Stimulated activated naive B cell treated with anti-CD40 and anti-IgM and Interleukin-4, amounts not matched to agents 10 μg/mL and 1 μg/mL and 100 μg/mL, for 72 hours (primary cell): Measurements from ENCODE around the gene PABPC1L.

Experiments used
- ATAC-seq, 2 donors: fragments of 150-1000 bp; cut with Tn5 transposase; replicated peaks; 2 replicates each; pipeline ENCODE4 v1.10.0; 2021; ENCODE audit warnings: moderate library complexity in 1 of 2
- DNase-seq: peaks from one replicate; pipeline ENCODE4 v3.0.0; 2021
- H3K27ac Mint-ChIP-seq: one replicate; pipeline ENCODE4 v1.8.0; 2022; ENCODE audit warnings: mild to moderate bottlenecking, mixed read lengths
- H3K27me3 Mint-ChIP-seq, 2 donors: one replicate each; pipeline ENCODE4 v1.8.0; 2022; ENCODE audit warnings: mixed read lengths in 2 of 2
- H3K36me3 Mint-ChIP-seq, 2 donors: one replicate each; pipeline ENCODE4 v1.8.0; 2022; ENCODE audit warnings: mixed read lengths in 2 of 2, mild to moderate bottlenecking in 1 of 2
- H3K4me1 Mint-ChIP-seq, 2 donors: one replicate each; pipeline ENCODE4 v1.8.0; 2022; ENCODE audit warnings: mixed read lengths in 2 of 2, mild to moderate bottlenecking in 1 of 2
- H3K4me3 Mint-ChIP-seq, 2 donors: one replicate each; pipeline ENCODE4 v1.8.0; 2022; ENCODE audit warnings: mild to moderate bottlenecking in 2 of 2, mixed read lengths in 2 of 2, moderate library complexity in 1 of 2
- H3K9me3 Mint-ChIP-seq, 2 donors: one replicate each; pipeline ENCODE4 v1.8.0; 2022; ENCODE audit warnings: mixed read lengths in 2 of 2, mild to moderate bottlenecking in 1 of 2

The PABPC1L gene

DNA sequence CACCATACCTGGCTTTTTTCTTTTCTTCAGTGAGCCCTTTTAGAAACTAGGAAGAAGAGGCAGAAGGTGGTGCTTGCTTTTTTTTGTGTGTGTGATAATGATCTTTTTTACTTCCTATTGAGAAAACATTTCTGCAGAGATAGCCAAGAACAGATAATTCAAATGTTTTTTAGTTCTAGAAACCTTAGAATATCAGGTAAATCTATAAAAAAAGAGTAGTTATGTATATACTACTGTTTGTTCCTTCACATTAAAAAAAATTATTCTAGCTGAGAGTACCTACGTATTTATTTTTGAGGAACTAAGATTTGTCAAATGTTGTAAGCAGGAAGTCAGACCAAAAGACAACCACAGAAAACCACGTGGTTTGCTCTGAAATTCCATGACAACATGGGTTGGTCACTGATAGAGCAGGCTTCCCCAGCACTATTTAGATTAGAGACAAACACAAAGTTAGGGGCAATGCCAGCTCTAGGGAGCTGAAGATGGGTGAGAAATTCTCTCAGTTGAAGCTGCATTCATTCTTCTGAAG is 69.3 kb downstream of the PABPC1L start:
- H3K9me3 Mint-ChIP-seq, result peaks cover 0 to 4% of the 10 kb centered on the region in 2 donors
- DNase-seq (peak; percentile 70), ATAC-seq (peak; percentile 97 to 98)
- peak overlapping the region; percentile 95 for H3K27ac Mint-ChIP-seq
- no peaks in the 10 kb centered on the region for H3K27me3 Mint-ChIP-seq
- peaks cover 44 to 82% of the 10 kb centered on the region in 2 donors for H3K4me1 Mint-ChIP-seq
- H3K4me3 Mint-ChIP-seq, result peak overlapping the region; percentile 56
- peaks cover 70 to 87% of the 10 kb centered on the region in 2 donors for H3K36me3 Mint-ChIP-seq

- ATAC-seq (peak in 1 of 2 donors; percentile 41), DNase-seq (no peak)
- Mint-ChIP-seq H3K9me3 (no peaks in the 10 kb centered on the region), H3K36me3 (peaks cover 54 to 76% of the 10 kb centered on the region in 2 donors), H3K4me1 (peaks cover 38 to 64% of the 10 kb centered on the region in 2 donors), H3K4me3 (peak overlapping the region in 1 of 2 donors; percentile 39), H3K27me3 (no peaks in the 10 kb centered on the region), H3K27ac (peak overlapping the region; percentile 92)
Measured at GRCh38 chr20:44981736-44982406, 72.0 kb downstream of the PABPC1L start.

DNA sequence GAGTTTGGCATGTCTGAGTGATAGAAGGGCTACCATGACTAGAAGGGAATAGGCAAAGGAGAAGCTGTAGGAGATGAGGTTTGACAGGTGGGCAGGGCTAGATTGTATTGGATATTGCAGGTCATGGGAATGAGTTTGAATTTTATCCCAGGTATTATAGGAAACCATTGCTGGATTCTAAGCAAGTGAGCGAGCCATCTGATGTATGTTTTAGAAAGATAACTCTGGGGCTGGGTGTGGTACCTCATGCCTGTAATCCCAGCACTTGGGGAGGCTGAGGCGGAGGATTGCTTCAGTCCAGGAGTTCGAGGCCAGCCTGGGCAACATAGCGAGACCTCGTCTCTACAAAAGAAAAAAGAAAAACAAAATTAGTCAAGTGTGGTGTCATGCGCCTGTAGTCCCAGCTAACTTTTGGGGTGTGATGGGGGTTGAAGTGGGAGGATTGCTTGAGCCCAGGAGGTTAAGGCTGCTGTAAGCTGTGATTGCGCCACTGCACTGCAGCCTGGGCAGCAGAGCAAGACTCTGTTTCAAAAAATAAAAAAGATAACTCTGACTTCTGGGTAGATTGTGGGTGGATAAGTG is 73.3 kb downstream of the PABPC1L start:
- Mint-ChIP-seq H3K9me3 (no peaks in the 10 kb centered on the region), H3K36me3 (peaks cover 50 to 69% of the 10 kb centered on the region in 2 donors), H3K4me3 (peak overlapping the region in 1 of 2 donors; percentile 23), H3K27ac (peak overlapping the region; percentile 10), H3K27me3 (no peaks in the 10 kb centered on the region), H3K4me1 (peaks cover 31 to 52% of the 10 kb centered on the region in 2 donors)
- ATAC-seq, result no peak
- no peak for DNase-seq

DNA sequence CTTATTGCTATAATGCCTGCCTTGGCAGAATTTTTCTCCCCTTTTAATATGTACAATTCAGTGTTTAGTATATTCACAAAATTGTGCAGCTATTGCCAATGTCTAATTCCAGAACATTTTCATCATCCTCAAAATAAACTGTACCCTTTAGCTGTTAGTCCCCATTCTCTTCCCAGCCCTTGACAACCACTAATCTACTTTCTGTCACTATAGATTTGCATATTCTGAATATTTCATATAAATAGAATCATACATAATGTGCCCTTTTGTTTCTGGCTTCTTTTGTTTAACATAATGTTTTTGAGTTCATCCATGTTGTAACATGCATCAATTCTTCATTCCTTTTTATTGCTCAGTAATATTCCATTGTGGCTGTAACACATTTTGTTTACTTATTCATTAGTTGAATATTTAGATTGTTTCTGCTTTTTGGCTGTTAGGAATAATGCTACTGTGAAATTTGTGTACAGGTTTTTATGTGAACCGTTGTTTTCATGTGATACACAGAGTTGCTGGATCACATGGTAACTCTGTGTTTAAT is 78.8 kb downstream of the PABPC1L start:
- Mint-ChIP-seq H3K36me3 (peaks cover 44 to 57% of the 10 kb centered on the region in 2 donors), H3K4me3 (no peak overlapping the region)

More for the DNA sequence above, 78.8 kb downstream of the PABPC1L start:
- Mint-ChIP-seq H3K27me3 (no peaks in the 10 kb centered on the region), H3K27ac (peak overlapping the region; percentile 37), H3K9me3 (no peaks in the 10 kb centered on the region), H3K4me1 (peaks cover 40 to 60% of the 10 kb centered on the region in 2 donors)
- ATAC-seq (no peak), DNase-seq (no peak)
